K562 (cell line): Measurements from ENCODE around the gene GSTM2. TPM values are rescaled to one million over a fixed set of nuclear protein-coding genes. Genes with fewer than 3 reads are reported as not detected.

Source experiments
- NCOA2 ChIP-seq, 2 experiments: fragments of 450-650 bp; IDR thresholded peaks; 2 replicates each; pipeline ENCODE4 v1.6.1; 2018; ENCODE audit warnings: mild to moderate bottlenecking in 2 of 2, moderate library complexity in 1 of 2; ENCODE audit not compliant: partially characterized antibody in 2 of 2
- SETDB1 ChIP-seq: IDR thresholded peaks from one replicate; pipeline ENCODE4 v1.6.1; 2012; ENCODE audit warnings: low read length, control low read depth, inconsistent platforms
- ZNF134 ChIP-seq: fragments of 250-450 bp; sonication (Bioruptor Pico); conservative IDR thresholded peaks from 2 replicates; pipeline ENCODE4 v1.4.0; 2020
- polyA plus RNA-seq, 8 experiments: library from polyadenylated mRNA; depleted of rRNA in 4 of 8; stranded (reverse) in 5 of 8; unstranded in 3 of 8; fragments of >200 nt; fragmentation: Nextera tagmentation in 2 of 8; fragmentation: Illumina TruSeq in 1 of 8; extraction: Ambion mirVana in 2 of 8; extraction: Trizol in 1 of 8; gene quantifications; 2 replicates each; pipeline versions ENCODE4 v1.2.1 to v1.2.3, GENCODE V29; 2011 to 2014; ENCODE audit warnings: inconsistent platforms in 1 of 8, missing spikeins in 1 of 8
- total RNA-seq, 7 experiments: library from RNA; depleted of rRNA in 6 of 7; stranded (reverse); fragments of >200 nt in 6 of 7; fragmentation: Illumina TruSeq in 2 of 7; extraction: Trizol in 2 of 7; gene quantifications; 2 replicates each; pipeline versions ENCODE4 v1.2.1 to v1.2.3, GENCODE V29; 2011 to 2021; ENCODE audit warnings: low replicate concordance in 1 of 7
- TF ChIP-seq, protein P1 (sequence below), 2 experiments: fragments of 450-650 bp; formaldehyde crosslinking in 1 of 2; IDR thresholded peaks; 2 replicates each; pipeline versions ENCODE4 v1.4.0 to v1.6.1; 2014 to 2020; ENCODE audit warnings: mild to moderate bottlenecking in 2 of 2, borderline replicate concordance in 1 of 2, low read depth in 1 of 2
- TF ChIP-seq, protein P2 (sequence below): IDR thresholded peaks from 2 replicates; pipeline ENCODE4 v1.6.1; 2012; ENCODE audit warnings: low read depth, low read length, improper control_type of control experiment, borderline replicate concordance
- TF ChIP-seq, protein P3 (sequence below): fragments of 250-450 bp; sonication (Bioruptor Pico); IDR thresholded peaks from 2 replicates; pipeline ENCODE4 v1.8.0; 2022; ENCODE audit warnings: inconsistent platforms
- TF ChIP-seq, protein P4 (sequence below), 2 experiments: fragments of 450-650 bp in 1 of 2; IDR thresholded peaks; 2 replicates each; pipeline ENCODE4 v1.6.1; 2011 to 2017; ENCODE audit warnings: low read depth in 2 of 2, antibody characterized with exemption in 1 of 2, borderline replicate concordance in 1 of 2, low read length in 1 of 2, mild to moderate bottlenecking in 1 of 2, mixed read lengths in 1 of 2; ENCODE audit not compliant: control insufficient read depth in 1 of 2

The GSTM2 gene
- total and polyA plus RNA-seq, 9 of the 15 experiments (the other 6 are each of a cell fraction or from before 2014, with no cell fraction given) = 1.6 to 15.1 (median 6.8) TPM

DNA sequence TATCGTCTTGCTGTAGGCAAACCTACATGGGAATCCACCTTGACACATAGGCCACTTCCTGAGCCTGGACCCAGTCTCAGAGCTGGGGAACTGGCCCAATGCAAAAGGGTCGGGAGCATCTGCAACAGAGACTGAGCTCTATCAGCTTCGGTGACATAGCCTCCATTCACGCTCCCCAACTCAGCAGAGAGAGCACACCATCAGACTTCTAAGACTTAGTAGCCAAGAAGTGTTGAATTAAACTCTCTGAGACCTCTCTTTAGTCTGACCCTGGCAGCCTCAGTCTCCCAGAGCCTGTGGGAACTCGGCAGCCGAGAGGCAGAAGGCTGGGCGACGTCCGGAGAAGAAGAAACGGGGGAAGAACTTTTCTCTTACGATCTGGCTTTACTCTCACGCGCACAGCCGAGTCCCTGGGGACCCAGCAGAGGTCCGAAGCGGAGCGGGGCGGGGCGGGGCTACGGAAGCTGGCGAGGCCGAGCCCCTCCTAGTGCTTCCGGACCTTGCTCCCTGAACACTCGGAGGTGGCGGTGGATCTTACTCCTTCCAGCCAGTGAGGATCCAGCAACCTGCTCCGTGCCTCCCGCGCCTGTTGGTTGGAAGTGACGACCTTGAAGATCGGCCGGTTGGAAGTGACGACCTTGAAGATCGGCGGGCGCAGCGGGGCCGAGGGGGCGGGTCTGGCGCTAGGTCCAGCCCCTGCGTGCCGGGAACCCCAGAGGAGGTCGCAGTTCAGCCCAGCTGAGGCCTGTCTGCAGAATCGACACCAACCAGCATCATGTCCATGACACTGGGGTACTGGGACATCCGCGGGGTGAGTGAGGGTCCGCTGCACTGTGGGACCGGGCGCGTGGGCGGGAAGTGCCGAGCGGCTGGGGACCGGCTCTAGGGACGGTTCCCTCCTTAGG lies 12.0 kb upstream of the GSTM2 start, which contains the start of gene GSTM4 (continued):
- TF ChIP-seq, protein P1, sequence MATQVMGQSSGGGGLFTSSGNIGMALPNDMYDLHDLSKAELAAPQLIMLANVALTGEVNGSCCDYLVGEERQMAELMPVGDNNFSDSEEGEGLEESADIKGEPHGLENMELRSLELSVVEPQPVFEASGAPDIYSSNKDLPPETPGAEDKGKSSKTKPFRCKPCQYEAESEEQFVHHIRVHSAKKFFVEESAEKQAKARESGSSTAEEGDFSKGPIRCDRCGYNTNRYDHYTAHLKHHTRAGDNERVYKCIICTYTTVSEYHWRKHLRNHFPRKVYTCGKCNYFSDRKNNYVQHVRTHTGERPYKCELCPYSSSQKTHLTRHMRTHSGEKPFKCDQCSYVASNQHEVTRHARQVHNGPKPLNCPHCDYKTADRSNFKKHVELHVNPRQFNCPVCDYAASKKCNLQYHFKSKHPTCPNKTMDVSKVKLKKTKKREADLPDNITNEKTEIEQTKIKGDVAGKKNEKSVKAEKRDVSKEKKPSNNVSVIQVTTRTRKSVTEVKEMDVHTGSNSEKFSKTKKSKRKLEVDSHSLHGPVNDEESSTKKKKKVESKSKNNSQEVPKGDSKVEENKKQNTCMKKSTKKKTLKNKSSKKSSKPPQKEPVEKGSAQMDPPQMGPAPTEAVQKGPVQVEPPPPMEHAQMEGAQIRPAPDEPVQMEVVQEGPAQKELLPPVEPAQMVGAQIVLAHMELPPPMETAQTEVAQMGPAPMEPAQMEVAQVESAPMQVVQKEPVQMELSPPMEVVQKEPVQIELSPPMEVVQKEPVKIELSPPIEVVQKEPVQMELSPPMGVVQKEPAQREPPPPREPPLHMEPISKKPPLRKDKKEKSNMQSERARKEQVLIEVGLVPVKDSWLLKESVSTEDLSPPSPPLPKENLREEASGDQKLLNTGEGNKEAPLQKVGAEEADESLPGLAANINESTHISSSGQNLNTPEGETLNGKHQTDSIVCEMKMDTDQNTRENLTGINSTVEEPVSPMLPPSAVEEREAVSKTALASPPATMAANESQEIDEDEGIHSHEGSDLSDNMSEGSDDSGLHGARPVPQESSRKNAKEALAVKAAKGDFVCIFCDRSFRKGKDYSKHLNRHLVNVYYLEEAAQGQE (IDR thresholded peaks at IDR 0.05; ENCODE audit: borderline replicate concordance) = 0 out of 2 replicates have a peak, but pooled peaks have one; percentile 9
- TF ChIP-seq, protein P1 (CRISPR knock-in tag; IDR thresholded peaks at IDR 0.05; ENCODE audit: low read depth) = no peak; the same call in none of the 2 replicates
- TF ChIP-seq, protein P2, sequence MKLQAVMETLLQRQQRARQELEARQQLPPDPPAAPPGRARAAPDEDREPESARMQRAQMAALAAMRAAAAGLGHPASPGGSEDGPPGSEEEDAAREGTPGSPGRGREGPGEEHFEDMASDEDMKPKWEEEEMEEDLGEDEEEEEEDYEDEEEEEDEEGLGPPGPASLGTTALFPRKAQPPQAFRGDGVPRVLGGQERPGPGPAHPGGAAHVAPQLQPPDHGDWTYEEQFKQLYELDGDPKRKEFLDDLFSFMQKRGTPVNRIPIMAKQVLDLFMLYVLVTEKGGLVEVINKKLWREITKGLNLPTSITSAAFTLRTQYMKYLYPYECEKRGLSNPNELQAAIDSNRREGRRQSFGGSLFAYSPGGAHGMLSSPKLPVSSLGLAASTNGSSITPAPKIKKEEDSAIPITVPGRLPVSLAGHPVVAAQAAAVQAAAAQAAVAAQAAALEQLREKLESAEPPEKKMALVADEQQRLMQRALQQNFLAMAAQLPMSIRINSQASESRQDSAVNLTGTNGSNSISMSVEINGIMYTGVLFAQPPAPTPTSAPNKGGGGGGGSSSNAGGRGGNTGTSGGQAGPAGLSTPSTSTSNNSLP = no peak
- TF ChIP-seq SETDB1 (no peak), ZNF134 (CRISPR knock-in tag) (no peak), NCOA2 (IDR thresholded peaks at IDR 0.05; ENCODE audit: partially characterized antibody in 2 of 2) (no peak)
- TF ChIP-seq, protein P3, sequence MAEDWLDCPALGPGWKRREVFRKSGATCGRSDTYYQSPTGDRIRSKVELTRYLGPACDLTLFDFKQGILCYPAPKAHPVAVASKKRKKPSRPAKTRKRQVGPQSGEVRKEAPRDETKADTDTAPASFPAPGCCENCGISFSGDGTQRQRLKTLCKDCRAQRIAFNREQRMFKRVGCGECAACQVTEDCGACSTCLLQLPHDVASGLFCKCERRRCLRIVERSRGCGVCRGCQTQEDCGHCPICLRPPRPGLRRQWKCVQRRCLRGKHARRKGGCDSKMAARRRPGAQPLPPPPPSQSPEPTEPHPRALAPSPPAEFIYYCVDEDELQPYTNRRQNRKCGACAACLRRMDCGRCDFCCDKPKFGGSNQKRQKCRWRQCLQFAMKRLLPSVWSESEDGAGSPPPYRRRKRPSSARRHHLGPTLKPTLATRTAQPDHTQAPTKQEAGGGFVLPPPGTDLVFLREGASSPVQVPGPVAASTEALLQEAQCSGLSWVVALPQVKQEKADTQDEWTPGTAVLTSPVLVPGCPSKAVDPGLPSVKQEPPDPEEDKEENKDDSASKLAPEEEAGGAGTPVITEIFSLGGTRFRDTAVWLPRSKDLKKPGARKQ (CRISPR knock-in tag) = no peak
- TF ChIP-seq, protein P4, sequence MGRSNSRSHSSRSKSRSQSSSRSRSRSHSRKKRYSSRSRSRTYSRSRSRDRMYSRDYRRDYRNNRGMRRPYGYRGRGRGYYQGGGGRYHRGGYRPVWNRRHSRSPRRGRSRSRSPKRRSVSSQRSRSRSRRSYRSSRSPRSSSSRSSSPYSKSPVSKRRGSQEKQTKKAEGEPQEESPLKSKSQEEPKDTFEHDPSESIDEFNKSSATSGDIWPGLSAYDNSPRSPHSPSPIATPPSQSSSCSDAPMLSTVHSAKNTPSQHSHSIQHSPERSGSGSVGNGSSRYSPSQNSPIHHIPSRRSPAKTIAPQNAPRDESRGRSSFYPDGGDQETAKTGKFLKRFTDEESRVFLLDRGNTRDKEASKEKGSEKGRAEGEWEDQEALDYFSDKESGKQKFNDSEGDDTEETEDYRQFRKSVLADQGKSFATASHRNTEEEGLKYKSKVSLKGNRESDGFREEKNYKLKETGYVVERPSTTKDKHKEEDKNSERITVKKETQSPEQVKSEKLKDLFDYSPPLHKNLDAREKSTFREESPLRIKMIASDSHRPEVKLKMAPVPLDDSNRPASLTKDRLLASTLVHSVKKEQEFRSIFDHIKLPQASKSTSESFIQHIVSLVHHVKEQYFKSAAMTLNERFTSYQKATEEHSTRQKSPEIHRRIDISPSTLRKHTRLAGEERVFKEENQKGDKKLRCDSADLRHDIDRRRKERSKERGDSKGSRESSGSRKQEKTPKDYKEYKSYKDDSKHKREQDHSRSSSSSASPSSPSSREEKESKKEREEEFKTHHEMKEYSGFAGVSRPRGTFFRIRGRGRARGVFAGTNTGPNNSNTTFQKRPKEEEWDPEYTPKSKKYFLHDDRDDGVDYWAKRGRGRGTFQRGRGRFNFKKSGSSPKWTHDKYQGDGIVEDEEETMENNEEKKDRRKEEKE (IDR thresholded peaks at IDR 0.05; ENCODE audit: borderline replicate concordance in 1 of 2, control insufficient read depth in 1 of 2, low read depth in 2 of 2, low read length in 1 of 2) = no peak
